Adrenal gland (tissue), 5 donors: ENCODE data around the gene CHST8.

Experiments used
- CTCF ChIP-seq, 6 experiments: fragments of 450-650 bp in 4 of 6; fragments of 200-600 bp in 2 of 6; sonication (generic) in 1 of 6; IDR thresholded peaks; 1 replicate in 5 of 6; 2 replicates in 1 of 6; pipeline versions ENCODE4 v1.5.1 to v1.8.0; 2016 to 2021; ENCODE audit warnings: antibody characterized with exemption in 6 of 6, mild to moderate bottlenecking in 2 of 6, moderate library complexity in 1 of 6
- POLR2A ChIP-seq, 2 donors: fragments of 450-650 bp; IDR thresholded peaks; one replicate each; pipeline ENCODE4 v1.6.1; 2017; ENCODE audit warnings: antibody characterized with exemption in 2 of 2, mild to moderate bottlenecking in 2 of 2, moderate library complexity in 1 of 2
- donor health status: DM: no; HTN: no; CAD: no.

- no peak for TF ChIP-seq CTCF (IDR thresholded peaks at IDR 0.05)
- TF ChIP-seq POLR2A (IDR thresholded peaks at IDR 0.05), result no peak
Measured at GRCh38 chr19:33745297-33745696, 123.5 kb downstream of the CHST8 start.
